Mononuclear cell (primary cell): ENCODE data around the gene CDH4. TPM values are rescaled to one million over a fixed set of nuclear protein-coding genes. Genes with fewer than 3 reads are reported as not detected.

Experiments used
- H3K27me3 ChIP-seq: 2 replicates; pipeline ENCODE4 v1.6.0; 2011; ENCODE audit warnings: low read length, control low read depth; ENCODE audit not compliant: insufficient read depth
- H3K4me1 ChIP-seq: 2 replicates; pipeline ENCODE4 v1.5.1; 2011; ENCODE audit warnings: mild to moderate bottlenecking, low read length, control low read depth; ENCODE audit not compliant: insufficient read depth
- H3K4me3 ChIP-seq: 2 replicates; pipeline ENCODE4 v1.5.1; 2011; ENCODE audit warnings: mild to moderate bottlenecking, low read length, moderate library complexity
- H3K9me3 ChIP-seq: 2 replicates; pipeline ENCODE4 v1.5.1; 2011; ENCODE audit warnings: low read depth, mild to moderate bottlenecking, control low read depth, low read length
- total RNA-seq: library from RNA; depleted of rRNA; stranded (reverse); fragments of >200 nt; gene quantifications from one replicate; pipeline ENCODE4 v1.2.3, GENCODE V29; 2012

Gene CDH4
- total RNA-seq, 1 donor: under 0.01 TPM

DNA sequence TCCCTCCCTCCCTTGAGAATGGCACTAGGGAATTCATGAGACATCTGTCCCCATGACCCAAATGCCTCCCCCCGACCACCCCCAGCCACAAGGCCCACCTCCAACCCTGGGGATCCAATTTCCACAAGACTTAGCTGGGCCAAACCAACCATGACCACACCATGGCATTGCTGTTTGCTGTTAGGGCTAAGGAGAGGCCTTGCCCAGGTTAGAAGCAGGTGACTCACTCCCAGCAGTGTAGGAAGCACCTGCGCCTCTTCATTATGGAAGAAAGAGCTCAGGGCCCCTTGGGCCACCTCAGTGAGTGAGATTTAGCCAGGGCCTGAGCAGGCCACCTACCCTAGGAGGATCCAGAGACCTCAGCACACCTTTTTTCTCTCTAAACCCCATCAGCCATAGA lies 475.7 kb downstream of the CDH4 start:
- H3K9me3 ChIP-seq: no peaks in the 10 kb centered on the region
- H3K4me1 ChIP-seq: no peaks in the 10 kb centered on the region
- H3K4me3 ChIP-seq: no peak overlapping the region
- H3K27me3 ChIP-seq: no peaks in the 10 kb centered on the region

- H3K4me1 ChIP-seq: no peaks in the 10 kb centered on the region
- no peak overlapping the region for H3K4me3 ChIP-seq
- no peaks in the 10 kb centered on the region for H3K27me3 ChIP-seq
- H3K9me3 ChIP-seq: no peaks in the 10 kb centered on the region
Measured at GRCh38 chr20:61728326-61728725, 476.3 kb downstream of the CDH4 start.

DNA sequence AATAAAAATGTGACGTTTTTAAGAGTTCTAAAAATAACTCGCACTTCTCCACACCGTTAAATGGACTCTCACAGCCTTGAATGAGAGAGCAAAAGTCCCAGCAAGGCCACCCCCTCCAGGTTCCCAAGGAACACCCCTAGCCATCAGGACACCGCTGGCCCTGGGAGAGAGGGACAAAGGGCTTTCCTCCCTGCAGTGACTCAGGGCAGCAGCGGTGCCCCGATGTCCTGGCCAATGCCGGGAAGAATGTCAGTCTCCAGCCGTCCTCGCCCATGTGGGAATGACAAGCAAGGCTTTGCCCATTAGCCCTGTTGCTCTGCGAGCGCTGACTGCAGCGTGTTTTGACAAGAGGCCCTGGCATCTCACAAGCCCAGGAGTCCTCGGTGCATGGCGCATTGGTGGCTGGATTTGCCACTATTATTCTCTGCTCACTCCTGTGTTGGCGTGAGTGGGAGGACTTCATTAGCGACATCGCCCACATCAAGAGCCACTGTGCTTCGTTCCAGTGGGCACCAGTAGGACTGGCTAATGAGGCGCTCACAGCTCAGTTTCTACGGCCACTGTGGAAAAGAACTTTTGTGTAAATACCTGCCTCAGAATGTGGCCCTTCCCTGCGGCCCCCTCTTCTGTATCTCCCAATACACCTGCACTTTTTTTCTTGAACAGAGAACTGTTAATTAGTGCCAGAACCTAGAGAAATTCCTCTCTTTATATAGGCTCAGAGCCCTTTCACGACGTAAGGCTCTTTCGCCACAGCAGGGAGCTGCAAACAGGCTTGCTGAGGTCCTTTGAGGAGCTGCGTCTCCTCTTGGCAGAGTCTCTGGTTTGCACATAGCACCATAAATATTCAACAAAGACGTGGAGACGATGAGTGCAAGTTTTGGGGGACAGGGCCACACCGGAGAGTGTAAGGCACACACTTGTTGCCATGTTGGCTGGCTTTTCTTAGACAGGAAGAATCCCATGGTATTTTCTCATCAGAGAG lies 477.0 kb downstream of the CDH4 start:
- no peaks in the 10 kb centered on the region for H3K9me3 ChIP-seq
- H3K4me3 ChIP-seq: no peak overlapping the region
- no peaks in the 10 kb centered on the region for H3K4me1 ChIP-seq
- H3K27me3 ChIP-seq: no peaks in the 10 kb centered on the region

DNA sequence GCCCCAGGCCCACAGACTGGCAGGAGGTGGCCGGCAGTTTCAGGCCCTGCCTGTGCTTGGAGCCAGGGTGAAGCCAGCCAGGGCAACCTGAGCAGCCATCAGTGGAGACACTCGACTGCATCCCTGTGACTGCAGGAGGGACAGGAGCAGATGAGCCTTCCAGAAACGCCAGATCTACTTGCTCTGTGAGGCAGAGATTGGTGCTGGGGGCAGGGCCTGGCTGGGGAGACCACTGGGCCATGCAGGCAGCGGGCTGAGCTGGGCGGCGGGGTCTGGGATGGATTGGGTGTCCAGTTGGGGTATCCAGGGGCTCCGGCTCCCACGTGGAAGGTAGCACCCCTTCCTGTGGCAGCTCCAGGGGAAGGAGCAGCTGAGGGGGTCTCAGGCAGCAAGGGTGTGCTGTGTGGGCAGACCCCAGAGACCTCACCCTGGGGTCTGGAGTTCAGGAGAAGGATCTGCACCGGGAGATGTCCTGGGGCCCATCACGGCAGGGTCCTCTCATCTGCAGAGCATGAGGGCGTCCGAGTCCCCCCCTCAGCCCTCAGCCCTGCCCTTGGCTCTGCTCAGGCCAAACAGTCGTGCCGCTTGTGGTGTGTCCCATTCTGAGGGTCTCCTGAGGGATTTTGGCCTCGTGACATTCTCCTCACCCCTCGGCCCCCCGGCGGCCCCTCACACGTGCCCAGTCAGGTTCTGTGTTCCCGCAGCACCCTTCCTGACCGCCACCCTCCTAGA lies 478.7 kb downstream of the CDH4 start:
- Histone ChIP-seq H3K9me3 (no peaks in the 10 kb centered on the region), H3K27me3 (no peaks in the 10 kb centered on the region), H3K4me3 (no peak overlapping the region)

GRCh38 chr20:61731363-61732181 lies 479.5 kb downstream of the CDH4 start:
- no peaks in the 10 kb centered on the region for H3K4me1 ChIP-seq
- no peak overlapping the region for H3K4me3 ChIP-seq
- no peaks in the 10 kb centered on the region for H3K27me3 ChIP-seq
- H3K9me3 ChIP-seq: no peaks in the 10 kb centered on the region

More for the DNA sequence above, 478.7 kb downstream of the CDH4 start:
- H3K4me1 ChIP-seq: no peaks in the 10 kb centered on the region

GRCh38 chr20:61732511-61733210 lies 480.6 kb downstream of the CDH4 start:
- Histone ChIP-seq H3K4me3 (no peak overlapping the region), H3K27me3 (no peaks in the 10 kb centered on the region), H3K9me3 (no peaks in the 10 kb centered on the region), H3K4me1 (no peaks in the 10 kb centered on the region)

GRCh38 chr20:61733216-61733615 lies 481.2 kb downstream of the CDH4 start:
- Histone ChIP-seq H3K4me3 (no peak overlapping the region), H3K4me1 (no peaks in the 10 kb centered on the region), H3K9me3 (no peaks in the 10 kb centered on the region), H3K27me3 (no peaks in the 10 kb centered on the region)

DNA sequence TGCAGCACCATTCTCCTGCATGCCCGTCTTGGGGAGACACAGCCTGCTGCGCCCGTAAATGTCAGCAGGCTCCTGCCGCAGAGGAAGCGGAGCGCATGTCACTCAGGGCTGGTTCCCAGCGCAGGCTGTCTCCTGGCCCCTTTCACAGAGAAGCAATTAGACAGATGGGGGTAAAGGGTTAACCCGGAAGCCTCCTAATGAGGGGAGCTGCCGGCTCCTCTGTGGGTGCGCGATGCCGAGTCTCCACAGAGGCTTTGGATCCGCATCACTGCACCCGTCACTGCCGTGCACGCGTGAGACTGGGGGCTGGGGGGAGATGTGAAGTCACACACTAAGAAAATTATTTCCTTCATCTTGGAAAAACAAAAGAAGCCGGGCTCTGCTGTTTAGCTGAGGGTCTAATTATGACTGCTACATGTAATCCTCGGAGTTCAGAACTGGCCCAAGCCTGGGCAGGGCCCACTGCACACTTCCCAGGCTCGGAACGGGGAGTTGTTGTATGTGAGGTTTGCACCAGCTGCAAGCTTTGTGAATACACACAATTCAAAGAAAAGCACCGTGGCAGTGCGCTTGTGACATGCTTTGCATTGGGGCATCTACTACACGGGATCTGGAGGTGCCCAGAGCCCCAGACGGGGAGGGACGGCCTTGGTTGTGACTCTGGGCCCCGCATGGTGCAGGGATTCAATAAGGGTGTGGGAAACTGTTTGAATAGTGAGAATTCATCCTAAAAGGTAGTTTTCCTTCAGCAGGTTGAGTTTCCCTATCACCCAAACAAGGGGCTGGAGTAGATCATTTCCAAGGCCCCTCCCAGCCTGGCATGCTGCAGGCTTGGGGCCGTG lies 482.1 kb downstream of the CDH4 start:
- no peaks in the 10 kb centered on the region for H3K4me1 ChIP-seq

DNA sequence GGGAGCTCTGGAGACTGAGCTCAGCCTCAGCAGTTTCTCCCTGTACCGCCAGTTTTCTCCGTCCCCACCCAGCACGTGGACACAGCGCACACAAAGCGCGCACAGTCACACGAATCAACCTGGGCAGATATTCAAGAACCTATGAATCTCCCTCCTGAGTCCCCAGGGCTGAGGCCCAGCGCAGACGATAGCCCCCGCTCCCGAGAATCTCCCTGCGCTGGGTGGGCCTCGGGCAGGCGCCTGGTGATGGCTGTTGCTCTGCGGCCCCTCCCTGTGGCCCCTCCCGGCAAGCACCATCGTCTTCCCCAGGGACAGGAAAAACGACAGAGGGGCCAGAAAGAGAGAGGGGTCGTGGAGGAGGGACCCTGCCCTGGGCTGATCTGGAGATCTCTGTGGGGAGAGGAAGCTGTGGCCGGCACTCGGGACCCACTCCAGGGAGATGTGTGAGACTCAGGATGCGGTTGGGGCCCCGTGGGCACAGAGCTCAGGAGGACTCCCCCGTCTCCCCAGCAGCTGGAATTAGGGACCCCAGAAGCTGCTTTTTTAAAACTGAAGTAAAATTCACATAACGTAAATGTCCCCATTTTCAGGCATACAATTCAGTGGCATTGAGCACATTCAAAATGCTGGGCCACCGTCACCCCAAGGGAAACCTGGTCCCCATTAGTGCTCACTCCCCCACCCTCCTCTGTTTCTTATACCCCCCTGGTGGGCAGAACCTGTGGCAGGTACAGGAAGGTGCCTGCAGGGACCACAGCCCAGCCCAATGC lies 482.9 kb downstream of the CDH4 start:
- Histone ChIP-seq H3K4me1 (no peaks in the 10 kb centered on the region), H3K4me3 (no peak overlapping the region), H3K9me3 (no peaks in the 10 kb centered on the region), H3K27me3 (no peaks in the 10 kb centered on the region)

More for the DNA sequence above, 482.1 kb downstream of the CDH4 start:
- Histone ChIP-seq H3K4me3 (no peak overlapping the region), H3K9me3 (no peaks in the 10 kb centered on the region), H3K27me3 (no peaks in the 10 kb centered on the region)

DNA sequence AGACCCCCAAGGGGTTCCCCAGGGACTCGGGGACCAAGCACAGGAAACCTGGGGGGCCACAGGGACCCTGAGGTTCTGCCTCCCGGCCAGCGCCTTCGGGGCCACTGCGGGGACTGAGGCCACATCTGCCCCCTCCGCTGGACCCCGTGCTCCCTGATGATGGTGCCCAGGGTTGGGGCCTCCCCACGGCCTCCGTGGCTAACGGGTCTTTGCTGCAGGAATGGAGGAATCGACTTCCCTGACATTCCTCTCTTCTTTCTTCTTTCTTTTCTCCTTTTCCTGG lies 483.4 kb downstream of the CDH4 start:
- Histone ChIP-seq H3K4me3 (no peak overlapping the region), H3K27me3 (no peaks in the 10 kb centered on the region), H3K9me3 (no peaks in the 10 kb centered on the region), H3K4me1 (no peaks in the 10 kb centered on the region)

GRCh38 chr20:61736001-61736635 lies 484.1 kb downstream of the CDH4 start:
- Histone ChIP-seq H3K4me1 (no peaks in the 10 kb centered on the region), H3K4me3 (no peak overlapping the region), H3K9me3 (no peaks in the 10 kb centered on the region), H3K27me3 (no peaks in the 10 kb centered on the region)

DNA sequence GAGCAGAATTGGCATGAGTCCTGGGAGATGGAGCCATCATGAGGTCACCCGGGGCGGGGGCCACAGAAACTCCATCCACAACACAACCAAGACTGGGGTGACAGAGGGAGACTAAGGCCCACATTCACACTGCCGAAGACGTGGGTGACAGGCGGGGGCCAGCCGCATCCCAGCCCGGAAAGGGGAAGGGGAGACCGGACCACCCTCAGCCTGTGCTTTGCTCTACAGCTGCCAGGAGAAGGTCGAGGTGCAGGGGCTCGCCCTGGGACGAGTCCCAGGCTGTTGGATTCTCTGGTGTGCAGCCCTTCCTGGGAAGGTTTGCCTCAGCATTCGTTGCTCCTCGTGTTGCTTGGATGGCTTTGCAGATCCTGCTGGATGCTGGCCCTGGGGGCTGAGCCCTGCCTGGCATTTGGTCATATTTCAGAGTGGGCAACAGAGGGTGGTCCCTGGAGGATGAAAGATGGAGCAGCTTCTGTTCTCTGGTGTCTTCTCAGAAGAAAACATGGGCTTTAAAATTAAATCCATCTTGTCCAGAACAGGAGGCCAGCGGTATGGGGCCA lies 484.8 kb downstream of the CDH4 start:
- Histone ChIP-seq H3K4me1 (no peaks in the 10 kb centered on the region), H3K27me3 (no peaks in the 10 kb centered on the region), H3K4me3 (no peak overlapping the region), H3K9me3 (no peaks in the 10 kb centered on the region)

DNA sequence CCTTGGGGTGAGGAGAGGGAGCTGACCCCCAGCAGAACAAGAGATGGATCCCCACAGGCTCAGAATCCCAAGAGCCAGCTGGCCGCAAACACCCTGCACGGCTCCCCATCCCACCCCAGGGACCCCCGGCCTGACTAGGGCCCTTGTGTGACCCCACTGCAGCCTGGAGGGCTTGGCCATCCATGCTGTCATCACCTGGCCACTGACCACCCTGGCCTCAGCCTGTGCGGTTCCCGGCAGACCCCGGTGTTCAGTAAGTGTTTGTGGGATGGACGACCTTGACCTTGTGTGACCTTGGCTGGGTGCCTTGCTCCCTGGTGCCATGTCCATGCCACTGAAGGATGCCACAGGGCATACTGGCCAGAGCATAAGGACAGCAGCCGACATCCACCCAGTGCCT lies 485.3 kb downstream of the CDH4 start:
- H3K9me3 ChIP-seq: no peaks in the 10 kb centered on the region
- H3K27me3 ChIP-seq: no peaks in the 10 kb centered on the region
- H3K4me3 ChIP-seq: no peak overlapping the region
- no peaks in the 10 kb centered on the region for H3K4me1 ChIP-seq
